Suprapubic skin (tissue), 4 donors: ENCODE results near the gene PTGIS. TPM values are rescaled to one million over a fixed set of nuclear protein-coding genes. Genes with fewer than 3 reads are reported as not detected.

ENCODE experiments used
- DNase-seq, 2 donors: peaks; one replicate each; pipeline ENCODE4 v3.0.0-alpha.2; 2019; ENCODE audit warnings: low spot score in 2 of 2
- H3K27ac ChIP-seq: fragments of 200-600 bp; sonication (generic); one replicate; pipeline ENCODE4 v1.5.1; 2019
- H3K27me3 ChIP-seq: fragments of 200-600 bp; sonication (generic); one replicate; pipeline ENCODE4 v1.5.1; 2019
- H3K36me3 ChIP-seq: fragments of 200-600 bp; sonication (generic); one replicate; pipeline ENCODE4 v1.5.1; 2019
- H3K4me1 ChIP-seq: fragments of 200-600 bp; sonication (generic); one replicate; pipeline ENCODE4 v1.5.1; 2019
- H3K4me3 ChIP-seq: fragments of 200-600 bp; sonication (generic); one replicate; pipeline ENCODE4 v1.5.1; 2019; ENCODE audit warnings: mild to moderate bottlenecking
- H3K9me3 ChIP-seq: fragments of 200-600 bp; sonication (generic); one replicate; pipeline ENCODE4 v1.5.1; 2019
- CTCF ChIP-seq, 2 donors: fragments of 200-600 bp in 1 of 2; fragments of 450-650 bp in 1 of 2; sonication (generic) in 1 of 2; IDR thresholded peaks; one replicate each; pipeline ENCODE4 v1.5.1; 2016 to 2019; ENCODE audit warnings: antibody characterized with exemption in 2 of 2, mild to moderate bottlenecking in 1 of 2, moderate library complexity in 1 of 2
- EP300 ChIP-seq: sonication (generic); formaldehyde crosslinking; IDR thresholded peaks from one replicate; pipeline ENCODE4 v1.6.1; 2017; ENCODE audit warnings: antibody characterized with exemption
- POLR2A ChIP-seq, 2 donors: fragments of 450-650 bp; IDR thresholded peaks; one replicate each; pipeline ENCODE4 v1.6.1; 2017; ENCODE audit warnings: antibody characterized with exemption in 2 of 2, mild to moderate bottlenecking in 2 of 2, moderate library complexity in 2 of 2
- POLR2AphosphoS5 ChIP-seq, 3 donors: sonication (generic); formaldehyde crosslinking; IDR thresholded peaks; one replicate each; pipeline ENCODE4 v1.6.1; 2017; ENCODE audit warnings: antibody characterized with exemption in 3 of 3
- WGBS: methylation state at CpG from one replicate; pipeline ENCODE4 v1.1.5; 2018; 5-methylcytosine and 5-hydroxymethylcytosine counted together
- total RNA-seq, 4 donors: library from RNA; depleted of rRNA; stranded (reverse); fragments of >200 nt; gene quantifications; one replicate each; pipeline ENCODE4 v1.1.0, GENCODE V29; 2016

PTGIS gene
- total RNA-seq, 4 donors from 2014 or later, result 4.3 to 14.4 (median 7.0) TPM

GRCh38 chr20:49558826-49559225 is 9.1 kb downstream of the PTGIS start:
- peaks cover 14% of the 10 kb centered on the region for H3K27me3 ChIP-seq
- peak in 1 of 2 donors; percentile 3 for DNase-seq
- WGBS, result 76% methylated on average over 8 of the region's 8 CpGs

GRCh38 chr20:49557449-49557848 is 10.5 kb downstream of the PTGIS start:
- Histone ChIP-seq H3K36me3 (no peaks in the 10 kb centered on the region), H3K27ac (peak overlapping the region; percentile 55), H3K4me1 (peaks cover 14% of the 10 kb centered on the region), H3K27me3 (peaks cover 14% of the 10 kb centered on the region), H3K4me3 (no peak overlapping the region), H3K9me3 (no peaks in the 10 kb centered on the region)
- no peak for DNase-seq
- WGBS, result 57% methylated on average over 5 of the region's 5 CpGs
- TF ChIP-seq CTCF (IDR thresholded peaks at IDR 0.05) (no peak), EP300 (no peak), POLR2AphosphoS5 (IDR thresholded peaks at IDR 0.05) (no peak), POLR2A (IDR thresholded peaks at IDR 0.05) (no peak)

More at GRCh38 chr20:49558826-49559225, 9.1 kb downstream of the PTGIS start:
- Histone ChIP-seq H3K27ac (peak overlapping the region; percentile 52), H3K9me3 (no peaks in the 10 kb centered on the region), H3K36me3 (no peaks in the 10 kb centered on the region), H3K4me3 (no peak overlapping the region), H3K4me1 (peaks cover 17% of the 10 kb centered on the region)
- no peak for TF ChIP-seq POLR2A (IDR thresholded peaks at IDR 0.05)
- TF ChIP-seq CTCF (IDR thresholded peaks at IDR 0.05), result no peak
- no peak for TF ChIP-seq POLR2AphosphoS5 (IDR thresholded peaks at IDR 0.05)
- no peak for TF ChIP-seq EP300

GRCh38 chr20:49556621-49557020 is 11.3 kb downstream of the PTGIS start:
- TF ChIP-seq CTCF (IDR thresholded peaks at IDR 0.05), result no peak
- no peak for TF ChIP-seq POLR2A (IDR thresholded peaks at IDR 0.05)
- TF ChIP-seq EP300, result no peak
- TF ChIP-seq POLR2AphosphoS5 (IDR thresholded peaks at IDR 0.05), result no peak
- Histone ChIP-seq H3K27me3 (peaks cover 14% of the 10 kb centered on the region), H3K27ac (peak overlapping the region; percentile 55), H3K4me3 (no peak overlapping the region), H3K4me1 (peaks cover 11% of the 10 kb centered on the region), H3K36me3 (no peaks in the 10 kb centered on the region), H3K9me3 (no peaks in the 10 kb centered on the region)
- DNase-seq, result no peak

- peaks cover 2% of the 10 kb centered on the region for H3K4me1 ChIP-seq
- H3K4me3 ChIP-seq, result no peak overlapping the region
- H3K36me3 ChIP-seq, result no peaks in the 10 kb centered on the region
- H3K27me3 ChIP-seq, result peaks cover 4% of the 10 kb centered on the region
- H3K27ac ChIP-seq, result no peak overlapping the region
- no peak for DNase-seq
- TF ChIP-seq CTCF (IDR thresholded peaks at IDR 0.05), result no peak
- 85% methylated on average over 8 of the region's 8 CpGs for WGBS
- H3K9me3 ChIP-seq, result no peaks in the 10 kb centered on the region
Observed at GRCh38 chr20:49549801-49550551, 18.0 kb downstream of the PTGIS start.

- 100% methylated on average over 1 of the region's 1 CpG for WGBS
- Histone ChIP-seq H3K4me3 (no peak overlapping the region), H3K4me1 (peaks cover 2% of the 10 kb centered on the region), H3K9me3 (no peaks in the 10 kb centered on the region), H3K27me3 (no peaks in the 10 kb centered on the region), H3K36me3 (no peaks in the 10 kb centered on the region), H3K27ac (no peak overlapping the region)
- DNase-seq, result peak in 1 of 2 donors; percentile 4
- TF ChIP-seq CTCF (IDR thresholded peaks at IDR 0.05), result no peak
- no peak for TF ChIP-seq POLR2A (IDR thresholded peaks at IDR 0.05)
- TF ChIP-seq POLR2AphosphoS5 (IDR thresholded peaks at IDR 0.05), result no peak
- no peak for TF ChIP-seq EP300
Observed at GRCh38 chr20:49548371-49548947, 19.5 kb downstream of the PTGIS start.
